Measurements from ENCODE around the gene COL3A1. TPM values are rescaled to one million over a fixed set of nuclear protein-coding genes. Genes with fewer than 3 reads are reported as not detected.
A peak's percentile ranks its signal among the peaks of the same experiment; 100 is the strongest.

The COL3A1 gene
- total RNA-seq (7,706 TPM), polyA plus RNA-seq (ENCODE audit: insufficient read depth in 1 of 8, insufficient read length in 8 of 8, low replicate concordance in 1 of 8) (1,000 to 10,000 TPM; 4,146 to 9,318 (median 6,444) TPM)
- long read RNA-seq, donor 1, full-length matches to known transcripts, result 640 of 2,710 reads
- long read RNA-seq, donor 1, partial matches to known transcripts, result 1,976 of 2,710 reads
- long read RNA-seq, donor 1, other reads (novel, unspliced or antisense), result 94 of 2,710 reads
- long read RNA-seq, donor 2, full-length matches to known transcripts, result 77 of 390 reads
- long read RNA-seq, donor 2, partial matches to known transcripts, result 300 of 390 reads
- long read RNA-seq, donor 2, other reads (novel, unspliced or antisense), result 13 of 390 reads
- long read RNA-seq, donor 3, full-length matches to known transcripts, result 1,159 of 6,963 reads
- long read RNA-seq, donor 3, partial matches to known transcripts, result 5,435 of 6,963 reads
- long read RNA-seq, donor 3, other reads (novel, unspliced or antisense), result 369 of 6,963 reads
- long read RNA-seq, donor 4, full-length matches to known transcripts, result 1,003 of 3,479 reads
- long read RNA-seq, donor 4, partial matches to known transcripts, result 2,129 of 3,479 reads
- long read RNA-seq, donor 4, other reads (novel, unspliced or antisense), result 347 of 3,479 reads
- long read RNA-seq, donor 5, full-length matches to known transcripts, result 2,289 of 10,830 reads
- long read RNA-seq, donor 5, partial matches to known transcripts, result 7,790 of 10,830 reads
- long read RNA-seq, donor 5, other reads (novel, unspliced or antisense), result 751 of 10,830 reads
- long read RNA-seq, donor 6, full-length matches to known transcripts, result 1,065 of 5,276 reads
- long read RNA-seq, donor 6, partial matches to known transcripts, result 3,902 of 5,276 reads
- long read RNA-seq, donor 6, other reads (novel, unspliced or antisense), result 309 of 5,276 reads
- long read RNA-seq, donor 7, full-length matches to known transcripts, result 1,178 of 6,338 reads
- long read RNA-seq, donor 7, partial matches to known transcripts, result 4,787 of 6,338 reads
- long read RNA-seq, donor 7, other reads (novel, unspliced or antisense), result 373 of 6,338 reads
- long read RNA-seq, donor 8, full-length matches to known transcripts, result 654 of 2,965 reads
- long read RNA-seq, donor 8, partial matches to known transcripts, result 2,238 of 2,965 reads
- long read RNA-seq, donor 8, other reads (novel, unspliced or antisense), result 73 of 2,965 reads
- long read RNA-seq, donor 9, full-length matches to known transcripts, result 1,440 of 5,112 reads
- long read RNA-seq, donor 9, partial matches to known transcripts, result 3,519 of 5,112 reads
- long read RNA-seq, donor 9, other reads (novel, unspliced or antisense), result 153 of 5,112 reads
- long read RNA-seq, donor 10, full-length matches to known transcripts, result 1,084 of 4,335 reads
- long read RNA-seq, donor 10, partial matches to known transcripts, result 3,097 of 4,335 reads
- long read RNA-seq, donor 10, other reads (novel, unspliced or antisense), result 154 of 4,335 reads
- long read RNA-seq, donor 11, full-length matches to known transcripts, result 1,600 of 6,989 reads
- long read RNA-seq, donor 11, partial matches to known transcripts, result 5,130 of 6,989 reads
- long read RNA-seq, donor 11, other reads (novel, unspliced or antisense), result 259 of 6,989 reads

DNA sequence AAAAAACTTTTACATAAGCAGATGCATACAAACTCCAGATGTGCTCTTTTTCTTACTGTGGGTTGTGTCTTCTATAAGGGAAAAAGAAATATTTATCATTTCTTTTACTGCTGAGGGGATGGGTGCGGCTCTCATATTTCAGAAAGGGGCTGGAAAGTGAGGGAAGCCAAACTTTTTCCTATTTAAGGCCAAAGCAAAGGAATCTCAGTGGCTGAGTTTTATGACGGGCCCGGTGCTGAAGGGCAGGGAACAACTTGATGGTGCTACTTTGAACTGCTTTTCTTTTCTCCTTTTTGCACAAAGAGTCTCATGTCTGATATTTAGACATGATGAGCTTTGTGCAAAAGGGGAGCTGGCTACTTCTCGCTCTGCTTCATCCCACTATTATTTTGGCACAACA is at the start of gene COL3A1:
Gene COL3A1 (plus strand): TSS at position 210 of the 400 bp plus-strand sequence. CDS start 117 bp downstream, at position 327.
- H3K27me3 ChIP-seq (ENCODE audit: control insufficient read depth, insufficient read depth, low read length), result no peaks in the 10 kb centered on the region
- no peaks in the 10 kb centered on the region for H3K9me3 ChIP-seq (replicated peaks; ENCODE audit: control insufficient read depth, low read depth, low read length)
- peak within 1 kb of the TSS; percentile 66 for H3K4me3 ChIP-seq (ENCODE audit: low read length)
- WGBS (ENCODE audit: insufficient coverage), result 20% methylated on average over 1 of the region's 4 CpGs
- no peaks in the 10 kb centered on the region for H3K36me3 ChIP-seq (ENCODE audit: control insufficient read depth, insufficient read depth, low read length)
- H3K27ac ChIP-seq (ENCODE audit: low read length), result peak within 1 kb of the TSS; percentile 98
- no peaks in the 10 kb centered on the region for H3K4me1 ChIP-seq (ENCODE audit: control insufficient read depth, insufficient read depth, low read length)
- peak; percentile 98 for DNase-seq

- H3K27ac ChIP-seq (ENCODE audit: low read length), result no peak overlapping the region
- peaks cover 9% of the 10 kb centered on the region for H3K9me3 ChIP-seq (replicated peaks; ENCODE audit: control insufficient read depth, low read depth, low read length)
- DNase-seq, result no peak
- no peak overlapping the region for H3K4me3 ChIP-seq (ENCODE audit: low read length)
- no peaks in the 10 kb centered on the region for H3K27me3 ChIP-seq (ENCODE audit: control insufficient read depth, insufficient read depth, low read length)
- H3K4me1 ChIP-seq (ENCODE audit: control insufficient read depth, insufficient read depth, low read length), result no peaks in the 10 kb centered on the region
- no peaks in the 10 kb centered on the region for H3K36me3 ChIP-seq (ENCODE audit: control insufficient read depth, insufficient read depth, low read length)
- WGBS (ENCODE audit: insufficient coverage), result no CpG with 5 or more reads among the region's 2 CpGs
Observed at GRCh38 chr2:188928643-188929042, 45.5 kb upstream of the COL3A1 start.

- Histone ChIP-seq H3K27me3 (ENCODE audit: control insufficient read depth, insufficient read depth, low read length) (no peaks in the 10 kb centered on the region), H3K4me3 (ENCODE audit: low read length) (no peak overlapping the region), H3K9me3 (replicated peaks; ENCODE audit: control insufficient read depth, low read depth, low read length) (peaks cover 9% of the 10 kb centered on the region), H3K27ac (ENCODE audit: low read length) (no peak overlapping the region), H3K4me1 (ENCODE audit: control insufficient read depth, insufficient read depth, low read length) (no peaks in the 10 kb centered on the region), H3K36me3 (ENCODE audit: control insufficient read depth, insufficient read depth, low read length) (no peaks in the 10 kb centered on the region)
- DNase-seq, result no peak
Observed at GRCh38 chr2:188931361-188931760, 42.8 kb upstream of the COL3A1 start.

GRCh38 chr2:188937228-188938220 is 36.6 kb upstream of the COL3A1 start:
- H3K4me1 ChIP-seq (ENCODE audit: control insufficient read depth, insufficient read depth, low read length), result peaks cover 2% of the 10 kb centered on the region
- H3K4me3 ChIP-seq (ENCODE audit: low read length), result no peak overlapping the region
- no CpG with 5 or more reads among the region's 1 CpG for WGBS (ENCODE audit: insufficient coverage)
- H3K27me3 ChIP-seq (ENCODE audit: control insufficient read depth, insufficient read depth, low read length), result no peaks in the 10 kb centered on the region
- peak overlapping the region; percentile 73 for H3K27ac ChIP-seq (ENCODE audit: low read length)
- no peaks in the 10 kb centered on the region for H3K9me3 ChIP-seq (replicated peaks; ENCODE audit: control insufficient read depth, low read depth, low read length)
- DNase-seq, result peak; percentile 87
- H3K36me3 ChIP-seq (ENCODE audit: control insufficient read depth, insufficient read depth, low read length), result no peaks in the 10 kb centered on the region

DNA sequence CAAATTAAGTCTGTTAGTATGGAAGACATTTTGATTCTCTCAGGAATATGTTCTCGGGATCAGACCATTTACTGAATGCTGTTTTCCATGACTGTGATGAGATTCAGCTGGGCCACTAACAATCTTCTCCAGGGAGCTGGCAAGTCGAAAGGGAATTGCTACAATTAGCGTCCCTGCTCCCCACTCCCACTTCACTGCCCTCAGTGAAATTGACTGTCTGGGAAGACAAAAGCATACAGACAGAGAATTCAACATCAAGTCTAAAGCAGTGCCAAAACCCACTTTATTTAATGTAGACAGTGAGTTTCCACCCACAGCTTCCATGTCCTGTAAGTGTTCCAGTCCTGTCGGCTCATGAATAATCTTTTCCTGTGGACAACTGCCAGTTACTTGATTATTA is 34.0 kb upstream of the COL3A1 start:
- peaks cover 2% of the 10 kb centered on the region for H3K4me1 ChIP-seq (ENCODE audit: control insufficient read depth, insufficient read depth, low read length)
- H3K27me3 ChIP-seq (ENCODE audit: control insufficient read depth, insufficient read depth, low read length), result no peaks in the 10 kb centered on the region
- H3K27ac ChIP-seq (ENCODE audit: low read length), result no peak overlapping the region
- H3K9me3 ChIP-seq (replicated peaks; ENCODE audit: control insufficient read depth, low read depth, low read length), result peaks cover 2% of the 10 kb centered on the region
- WGBS (ENCODE audit: insufficient coverage), result no CpG with 5 or more reads among the region's 4 CpGs
- no peak overlapping the region for H3K4me3 ChIP-seq (ENCODE audit: low read length)
- H3K36me3 ChIP-seq (ENCODE audit: control insufficient read depth, insufficient read depth, low read length), result no peaks in the 10 kb centered on the region
- DNase-seq, result peak; percentile 73

DNA sequence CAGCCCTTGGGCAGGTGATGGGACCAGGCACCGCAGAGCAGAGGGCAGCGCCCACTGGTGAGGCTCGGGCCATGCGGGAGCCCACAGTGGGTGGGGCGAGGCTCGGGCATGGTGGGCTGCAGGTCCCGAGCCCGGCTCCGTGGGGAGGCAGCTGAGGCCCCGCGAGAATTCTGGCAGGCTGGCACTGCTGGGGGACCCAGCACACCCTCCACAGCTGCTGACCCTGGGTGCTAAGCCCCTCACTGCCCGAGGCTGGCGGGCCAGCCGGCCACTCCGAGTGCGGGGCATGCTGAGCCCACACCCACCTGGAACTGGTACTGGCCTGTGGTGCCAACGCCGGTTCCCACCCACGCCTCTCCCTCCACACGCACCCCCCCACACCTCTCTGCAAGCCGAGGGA is 29.7 kb upstream of the COL3A1 start:
- 98% methylated on average over 21 of the region's 21 CpGs for WGBS (ENCODE audit: insufficient coverage)

DNA sequence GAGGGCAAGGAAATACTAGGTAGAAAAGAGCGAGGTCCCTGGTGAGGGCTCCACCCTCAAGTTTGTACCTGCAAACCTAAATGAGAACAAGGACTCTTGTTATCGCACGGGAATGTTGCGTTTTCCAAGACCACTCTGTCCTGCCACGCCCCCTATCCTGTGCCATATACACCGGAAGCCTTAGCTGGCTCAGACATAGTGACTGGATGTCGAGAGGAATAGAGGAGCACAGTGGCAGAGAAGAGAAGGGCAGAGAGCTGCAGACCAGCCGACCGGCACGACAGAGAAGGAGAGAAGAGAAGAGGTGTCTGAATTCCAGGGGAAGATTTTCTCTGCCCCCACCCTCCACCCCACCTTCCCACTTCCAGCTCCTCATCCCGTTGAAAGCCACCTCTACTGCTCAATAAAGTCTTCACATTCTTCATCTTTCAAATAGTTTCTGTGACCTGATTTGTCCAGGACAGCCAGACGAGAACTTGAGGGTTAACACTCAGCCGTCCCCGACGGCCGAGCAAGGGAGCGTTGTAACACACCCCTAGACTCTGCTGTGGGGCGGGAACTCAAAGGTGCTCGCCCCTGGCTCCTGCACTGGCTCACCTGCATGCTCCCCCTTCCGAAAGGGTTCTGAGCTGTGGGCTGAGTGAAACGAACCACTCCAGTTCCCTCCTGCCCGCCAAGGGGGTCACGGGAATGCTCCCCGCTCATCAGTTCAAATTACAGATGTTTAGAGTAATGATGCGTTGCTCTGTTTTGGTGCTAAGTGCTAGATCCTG is 24.9 kb upstream of the COL3A1 start:
- no peak for DNase-seq
- no peaks in the 10 kb centered on the region for H3K27me3 ChIP-seq (ENCODE audit: control insufficient read depth, insufficient read depth, low read length)
- 88% methylated on average over 10 of the region's 25 CpGs for WGBS (ENCODE audit: insufficient coverage)

More for the DNA sequence above, 29.7 kb upstream of the COL3A1 start:
- Histone ChIP-seq H3K4me1 (ENCODE audit: control insufficient read depth, insufficient read depth, low read length) (no peaks in the 10 kb centered on the region), H3K27ac (ENCODE audit: low read length) (no peak overlapping the region), H3K9me3 (replicated peaks; ENCODE audit: control insufficient read depth, low read depth, low read length) (peaks cover 2% of the 10 kb centered on the region), H3K4me3 (ENCODE audit: low read length) (no peak overlapping the region), H3K27me3 (ENCODE audit: control insufficient read depth, insufficient read depth, low read length) (no peaks in the 10 kb centered on the region), H3K36me3 (ENCODE audit: control insufficient read depth, insufficient read depth, low read length) (no peaks in the 10 kb centered on the region)
- DNase-seq, result no peak

GRCh38 chr2:188952901-188953300 is 21.3 kb upstream of the COL3A1 start:
- no peaks in the 10 kb centered on the region for H3K9me3 ChIP-seq (replicated peaks; ENCODE audit: control insufficient read depth, low read depth, low read length)
- no peak overlapping the region for H3K27ac ChIP-seq (ENCODE audit: low read length)
- DNase-seq, result no peak
- no peaks in the 10 kb centered on the region for H3K27me3 ChIP-seq (ENCODE audit: control insufficient read depth, insufficient read depth, low read length)
- no peaks in the 10 kb centered on the region for H3K36me3 ChIP-seq (ENCODE audit: control insufficient read depth, insufficient read depth, low read length)
- no peaks in the 10 kb centered on the region for H3K4me1 ChIP-seq (ENCODE audit: control insufficient read depth, insufficient read depth, low read length)
- H3K4me3 ChIP-seq (ENCODE audit: low read length), result no peak overlapping the region

More for the DNA sequence above, 24.9 kb upstream of the COL3A1 start:
- no peak overlapping the region for H3K4me3 ChIP-seq (ENCODE audit: low read length)
- no peaks in the 10 kb centered on the region for H3K4me1 ChIP-seq (ENCODE audit: control insufficient read depth, insufficient read depth, low read length)
- H3K36me3 ChIP-seq (ENCODE audit: control insufficient read depth, insufficient read depth, low read length), result no peaks in the 10 kb centered on the region
- peaks cover 2% of the 10 kb centered on the region for H3K9me3 ChIP-seq (replicated peaks; ENCODE audit: control insufficient read depth, low read depth, low read length)
- H3K27ac ChIP-seq (ENCODE audit: low read length), result no peak overlapping the region
